ENCODE results near the gene CPT1B.

GRCh38 chr22:50522806-50523438 is 55.3 kb downstream of the CPT1B start:
- TF ChIP-seq TCF12 (IDR thresholded peaks at IDR 0.05; ENCODE audit: low read depth, low read length) (no peak), CTCF (IDR thresholded peaks at IDR 0.05; ENCODE audit: control extremely low read depth in 1 of 3, insufficient read depth in 1 of 3, low read depth in 1 of 3, low read length in 3 of 3) (no peak), YY1 (IDR thresholded peaks at IDR 0.05; ENCODE audit: low read depth, low read length) (no peak), KDM5A (IDR thresholded peaks at IDR 0.05; ENCODE audit: low read length) (no peak), TEAD4 (IDR thresholded peaks at IDR 0.05; ENCODE audit: low read depth, low read length) (no peak), HDAC2 (IDR thresholded peaks at IDR 0.05; ENCODE audit: borderline replicate concordance in 1 of 2, low read depth in 2 of 2, low read length in 2 of 2) (no peak), RNF2 (IDR thresholded peaks at IDR 0.05; ENCODE audit: borderline replicate concordance, low read depth, low read length, missing control alignments, poor library complexity, severe bottlenecking) (no peak), CBX5 (IDR thresholded peaks at IDR 0.05; ENCODE audit: low read depth, low read length) (no peak), JUN (IDR thresholded peaks at IDR 0.05; ENCODE audit: low read depth, low read length) (no peak), POLR2A (IDR thresholded peaks at IDR 0.05; ENCODE audit: control extremely low read depth in 1 of 2, low read depth in 2 of 2, low read length in 2 of 2) (no peak), CBX8 (IDR thresholded peaks at IDR 0.05; ENCODE audit: borderline replicate concordance, low read depth, low read length) (no peak)
